OCI-LY1 (cell line): ENCODE data around the gene FBN2.

Experiments
- H2AFZ ChIP-seq: fragments of 200-600 bp; sonication (generic), shearing (Covaris generic); 2 replicates; pipeline ENCODE4 v1.6.0; 2014; ENCODE audit warnings: antibody characterized with exemption, mild to moderate bottlenecking, low read length
- H3F3A ChIP-seq: fragments of 200-600 bp; sonication (generic), shearing (Covaris generic); 2 replicates; pipeline ENCODE4 v1.6.0; 2014; ENCODE audit warnings: mild to moderate bottlenecking, antibody characterized with exemption, low read length, moderate library complexity; ENCODE audit not compliant: insufficient read depth
- H3K27ac ChIP-seq: fragments of 200-600 bp; sonication (generic); 2 replicates; pipeline ENCODE4 v1.5.1; 2014; ENCODE audit warnings: low read length, mixed run types, mild to moderate bottlenecking, low read depth; ENCODE audit not compliant: poor library complexity, severe bottlenecking
- H3K27me3 ChIP-seq: fragments of 200-600 bp; sonication (generic); 2 replicates; pipeline ENCODE4 v1.6.0; 2014; ENCODE audit warnings: antibody characterized with exemption, mild to moderate bottlenecking, low read length, moderate library complexity; ENCODE audit not compliant: insufficient read depth
- H3K36me3 ChIP-seq: fragments of 200-600 bp; sonication (generic); 2 replicates; pipeline ENCODE4 v1.6.1; 2014; ENCODE audit warnings: mild to moderate bottlenecking, antibody characterized with exemption, low read length, moderate library complexity, mixed read lengths; ENCODE audit not compliant: insufficient read depth
- H3K4me1 ChIP-seq: fragments of 200-600 bp; sonication (generic); 2 replicates; pipeline ENCODE4 v1.5.1; 2014; ENCODE audit warnings: mild to moderate bottlenecking, low read length, moderate library complexity; ENCODE audit not compliant: insufficient read depth, severe bottlenecking
- H3K4me2 ChIP-seq: fragments of 200-600 bp; sonication (generic), shearing (Covaris generic); 2 replicates; pipeline ENCODE4 v1.6.1; 2014; ENCODE audit warnings: low read length
- H3K4me3 ChIP-seq: fragments of 200-600 bp; sonication (generic); 2 replicates; pipeline ENCODE4 v1.5.1; 2014; ENCODE audit warnings: low read length, low read depth, mild to moderate bottlenecking, mixed read lengths; ENCODE audit not compliant: poor library complexity, severe bottlenecking
- H3K79me2 ChIP-seq: fragments of 200-600 bp; shearing (Covaris generic); 2 replicates; pipeline ENCODE4 v1.6.1; 2016; ENCODE audit warnings: mixed run types, low read length, mixed read lengths; ENCODE audit not compliant: insufficient read depth
- H3K9ac ChIP-seq: fragments of 200-600 bp; sonication (generic), shearing (Covaris generic); 2 replicates; pipeline ENCODE4 v1.6.1; 2014; ENCODE audit warnings: mild to moderate bottlenecking, low read length, mixed read lengths
- H3K9me2 ChIP-seq: fragments of 200-600 bp; sonication (generic), shearing (Covaris generic); 2 replicates; pipeline ENCODE4 v1.6.1; 2014; ENCODE audit warnings: low read depth, mild to moderate bottlenecking, low read length, mixed read lengths
- H3K9me3 ChIP-seq: fragments of 200-600 bp; shearing (Covaris generic); 2 replicates; pipeline ENCODE4 v1.6.1; 2014; ENCODE audit warnings: low read length, mixed read lengths
- H4K20me1 ChIP-seq: fragments of 200-600 bp; sonication (generic), shearing (Covaris generic); 2 replicates; pipeline ENCODE4 v1.6.0; 2016; ENCODE audit warnings: mild to moderate bottlenecking, low read length; ENCODE audit not compliant: insufficient read depth
- EZH2 ChIP-seq: fragments of 200-600 bp; sonication (generic), shearing (Covaris generic); IDR thresholded peaks from 2 replicates; pipeline ENCODE4 v1.8.0; 2017; ENCODE audit warnings: borderline replicate concordance, mixed run types, mild to moderate bottlenecking, antibody characterized with exemption, low read length, moderate library complexity, mixed read lengths
- TF ChIP-seq, protein P1 (sequence below): fragments of 200-600 bp; sonication (generic), shearing (Covaris generic); IDR thresholded peaks from 2 replicates; pipeline ENCODE4 v1.5.1; 2017; ENCODE audit warnings: mild to moderate bottlenecking, antibody characterized with exemption, low read length, moderate library complexity, mixed read lengths

Gene FBN2

DNA sequence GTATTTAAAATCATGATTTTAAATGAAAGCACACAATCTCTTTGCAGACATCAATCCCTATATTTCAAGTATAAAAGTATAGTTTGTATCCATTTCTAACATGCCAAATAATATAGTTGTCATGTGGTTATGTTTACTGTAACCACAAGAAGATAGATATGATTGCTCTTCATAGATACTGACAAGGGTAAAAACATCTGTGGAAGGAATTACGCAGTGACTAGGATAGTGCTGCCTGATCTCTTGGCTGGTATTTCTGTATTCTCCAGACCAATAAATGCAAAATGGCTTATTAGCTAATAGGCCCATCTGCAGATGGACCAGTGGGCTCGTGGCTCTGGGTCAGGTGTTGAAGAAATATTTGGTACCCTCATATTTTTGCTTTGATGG, 34.9 kb upstream of the FBN2 start:
- Histone ChIP-seq H3K27me3 (no peaks in the 10 kb centered on the region), H2AFZ (no peak overlapping the region), H3K4me1 (no peaks in the 10 kb centered on the region), H3K9me2 (no peaks in the 10 kb centered on the region), H3F3A (no peaks in the 10 kb centered on the region), H3K4me2 (no peak overlapping the region), H3K9ac (no peak overlapping the region), H3K9me3 (no peaks in the 10 kb centered on the region), H3K79me2 (no peaks in the 10 kb centered on the region), H3K4me3 (no peak overlapping the region), H3K27ac (no peak overlapping the region), H4K20me1 (no peaks in the 10 kb centered on the region), H3K36me3 (no peaks in the 10 kb centered on the region)
- no peak for TF ChIP-seq EZH2
- TF ChIP-seq, protein P1, sequence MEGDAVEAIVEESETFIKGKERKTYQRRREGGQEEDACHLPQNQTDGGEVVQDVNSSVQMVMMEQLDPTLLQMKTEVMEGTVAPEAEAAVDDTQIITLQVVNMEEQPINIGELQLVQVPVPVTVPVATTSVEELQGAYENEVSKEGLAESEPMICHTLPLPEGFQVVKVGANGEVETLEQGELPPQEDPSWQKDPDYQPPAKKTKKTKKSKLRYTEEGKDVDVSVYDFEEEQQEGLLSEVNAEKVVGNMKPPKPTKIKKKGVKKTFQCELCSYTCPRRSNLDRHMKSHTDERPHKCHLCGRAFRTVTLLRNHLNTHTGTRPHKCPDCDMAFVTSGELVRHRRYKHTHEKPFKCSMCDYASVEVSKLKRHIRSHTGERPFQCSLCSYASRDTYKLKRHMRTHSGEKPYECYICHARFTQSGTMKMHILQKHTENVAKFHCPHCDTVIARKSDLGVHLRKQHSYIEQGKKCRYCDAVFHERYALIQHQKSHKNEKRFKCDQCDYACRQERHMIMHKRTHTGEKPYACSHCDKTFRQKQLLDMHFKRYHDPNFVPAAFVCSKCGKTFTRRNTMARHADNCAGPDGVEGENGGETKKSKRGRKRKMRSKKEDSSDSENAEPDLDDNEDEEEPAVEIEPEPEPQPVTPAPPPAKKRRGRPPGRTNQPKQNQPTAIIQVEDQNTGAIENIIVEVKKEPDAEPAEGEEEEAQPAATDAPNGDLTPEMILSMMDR: no peak

DNA sequence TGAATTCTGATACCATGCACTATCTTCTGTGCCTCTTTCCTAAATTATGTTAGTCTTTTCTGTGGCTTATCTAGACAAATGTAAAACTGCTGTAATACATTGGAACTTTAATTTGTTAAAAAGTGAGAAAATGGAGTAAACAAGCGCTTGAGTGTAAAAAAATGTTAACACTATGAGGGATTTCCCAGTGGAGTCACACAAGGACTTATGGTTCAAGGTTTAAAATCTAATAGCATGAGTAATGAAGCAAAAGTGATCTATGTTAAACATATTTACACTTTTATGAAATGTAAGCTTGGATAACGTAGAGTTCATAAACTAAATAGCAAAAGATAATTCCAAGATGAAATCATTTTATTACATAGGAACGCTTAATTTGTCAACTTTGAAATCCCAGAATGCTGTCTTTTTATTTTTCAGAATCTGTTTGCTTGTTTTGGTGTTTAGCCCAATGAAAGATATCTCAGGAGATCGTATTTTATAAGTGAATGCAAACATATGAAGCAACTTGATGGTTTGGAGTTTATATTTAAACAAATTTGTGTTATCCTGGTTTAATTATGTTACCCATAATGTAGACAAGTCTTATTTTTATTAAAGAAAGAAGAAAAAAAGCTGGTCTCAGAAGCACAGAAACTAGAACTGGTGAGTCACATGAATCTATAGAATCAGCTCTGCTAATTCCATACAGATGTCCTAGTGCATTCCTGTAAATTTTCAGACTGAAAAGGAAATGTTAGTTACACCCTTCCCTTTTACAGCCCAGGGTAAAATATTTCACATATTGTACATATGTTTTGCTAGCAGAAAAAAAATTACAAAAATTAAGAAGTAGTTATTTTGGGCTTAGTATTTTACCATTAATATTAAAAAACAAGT, 34.2 kb upstream of the FBN2 start:
- Histone ChIP-seq H3K4me3 (no peak overlapping the region), H3K9me3 (no peaks in the 10 kb centered on the region), H3K27ac (no peak overlapping the region), H3K79me2 (no peaks in the 10 kb centered on the region), H3K36me3 (no peaks in the 10 kb centered on the region), H3K27me3 (no peaks in the 10 kb centered on the region), H3K9ac (no peak overlapping the region), H3K9me2 (no peaks in the 10 kb centered on the region), H3F3A (no peaks in the 10 kb centered on the region), H2AFZ (no peak overlapping the region), H4K20me1 (no peaks in the 10 kb centered on the region), H3K4me2 (no peak overlapping the region), H3K4me1 (no peaks in the 10 kb centered on the region)
- TF ChIP-seq, protein P1: no peak
- no peak for TF ChIP-seq EZH2

DNA sequence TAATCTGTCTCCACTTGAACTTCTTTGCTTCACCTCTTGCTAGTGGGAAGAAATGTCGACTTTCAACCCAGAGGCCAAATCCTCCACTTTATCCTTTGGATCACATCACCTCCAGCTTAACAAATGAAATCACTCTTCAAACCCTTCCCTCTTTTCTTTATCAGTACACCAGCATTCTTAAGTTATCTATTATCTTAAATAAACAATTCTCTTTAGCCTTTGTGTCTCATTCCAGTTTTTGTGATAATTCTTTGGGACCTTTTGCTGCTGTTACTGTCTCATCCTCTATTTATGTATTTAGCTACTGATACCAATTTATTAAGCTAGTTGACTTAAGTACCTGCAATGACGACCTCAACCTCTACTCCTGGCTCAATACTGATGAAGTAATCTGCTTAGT, 28.1 kb upstream of the FBN2 start:
- Histone ChIP-seq H3F3A (no peaks in the 10 kb centered on the region), H4K20me1 (no peaks in the 10 kb centered on the region), H3K79me2 (no peaks in the 10 kb centered on the region), H3K4me2 (no peak overlapping the region), H3K27me3 (no peaks in the 10 kb centered on the region), H3K9me3 (no peaks in the 10 kb centered on the region), H3K36me3 (no peaks in the 10 kb centered on the region), H3K4me3 (no peak overlapping the region), H3K9ac (no peak overlapping the region), H3K9me2 (no peaks in the 10 kb centered on the region), H3K4me1 (no peaks in the 10 kb centered on the region), H2AFZ (no peak overlapping the region), H3K27ac (no peak overlapping the region)
- no peak for TF ChIP-seq EZH2
- TF ChIP-seq, protein P1: no peak
